HuH-7.5 (cell line): Measurements from ENCODE around the gene APOL4.
A peak's percentile ranks its signal among the peaks of the same experiment; 100 is the strongest.
"Not testable (repeated sequence)": the region's sequence is repeated elsewhere in the genome, so short reads cannot be mapped to it uniquely, and the experiment has no call there.

ENCODE experiments used
- DNase-seq: peaks from one replicate; pipeline ENCODE4 v3.0.0; 2011; ENCODE audit warnings: low spot score

Gene APOL4

GRCh38 chr22:36201630-36202319 is at the start of gene APOL4:
Gene APOL4 (minus strand): TSS chr22:36201809. CDS start chr22:36201734, 75 bp downstream.
- DNase-seq = no peak

- DNase-seq = not testable (repeated sequence)
Observed at GRCh38 chr22:36250292-36250960, 48.8 kb upstream of the APOL4 start.

- no peak for DNase-seq
Observed at GRCh38 chr22:36249160-36249559, 47.6 kb upstream of the APOL4 start.

GRCh38 chr22:36247955-36248354 is 46.3 kb upstream of the APOL4 start:
- DNase-seq = no peak

- no peak for DNase-seq
Observed at GRCh38 chr22:36246718-36247117, 45.1 kb upstream of the APOL4 start.

- DNase-seq = no peak
Observed at GRCh38 chr22:36245805-36246356, 44.3 kb upstream of the APOL4 start.

- DNase-seq = no peak
Observed at GRCh38 chr22:36244522-36245391, 43.1 kb upstream of the APOL4 start.

- no peak for DNase-seq
Observed at GRCh38 chr22:36243986-36244385, 42.4 kb upstream of the APOL4 start.

- peak; percentile 79 for DNase-seq
Observed at GRCh38 chr22:36239401-36240171, 38.0 kb upstream of the APOL4 start, which contains the start of gene APOL2. Gene APOL2 (minus strand): TSS chr22:36239527. CDS start chr22:36233162, 6,365 bp downstream.

- DNase-seq = no peak
Observed at GRCh38 chr22:36239150-36239400, 37.5 kb upstream of the APOL4 start.

GRCh38 chr22:36238373-36239149 is 37.0 kb upstream of the APOL4 start:
- no peak for DNase-seq

- DNase-seq = no peak
Observed at GRCh38 chr22:36237462-36238372, 36.1 kb upstream of the APOL4 start.

GRCh38 chr22:36236388-36237319 is 35.0 kb upstream of the APOL4 start:
- no peak for DNase-seq

- no peak for DNase-seq
Observed at GRCh38 chr22:36235585-36235984, 34.0 kb upstream of the APOL4 start.

GRCh38 chr22:36234919-36235318 is 33.3 kb upstream of the APOL4 start:
- no peak for DNase-seq

- DNase-seq = no peak
Observed at GRCh38 chr22:36234213-36234612, 32.6 kb upstream of the APOL4 start.

- DNase-seq = no peak
Observed at GRCh38 chr22:36233796-36234195, 32.2 kb upstream of the APOL4 start.

GRCh38 chr22:36232715-36233401 is 31.2 kb upstream of the APOL4 start:
- DNase-seq = no peak
